Thymus (tissue), 11 donors: ENCODE results near the gene THOC5. TPM values are rescaled to one million over a fixed set of nuclear protein-coding genes. Genes with fewer than 3 reads are reported as not detected.
"Not testable (repeated sequence)": the region's sequence is repeated elsewhere in the genome, so short reads cannot be mapped to it uniquely, and the experiment has no call there.

ENCODE experiments used
- DNase-seq, 9 donors: peaks; one replicate each; pipeline ENCODE4 v3.0.0-alpha.2; 2013; ENCODE audit warnings: low spot score in 9 of 9, low read depth in 6 of 9, missing footprints in 1 of 9
- H3K27ac ChIP-seq, 2 donors: one replicate each; pipeline ENCODE4 v1.5.1; 2013; ENCODE audit warnings: control low read depth in 1 of 2, low read depth in 1 of 2, low read length in 1 of 2, mild to moderate bottlenecking in 1 of 2, moderate library complexity in 1 of 2
- H3K27me3 ChIP-seq, 2 donors: one replicate each; pipeline ENCODE4 v1.5.1; 2013; ENCODE audit warnings: low read length in 1 of 2; ENCODE audit not compliant: control insufficient read depth in 2 of 2, insufficient read depth in 1 of 2
- H3K36me3 ChIP-seq, 2 donors: one replicate each; pipeline ENCODE4 v1.5.1; 2013; ENCODE audit warnings: low read length in 1 of 2, mild to moderate bottlenecking in 1 of 2, moderate library complexity in 1 of 2; ENCODE audit not compliant: control insufficient read depth in 2 of 2, insufficient read depth in 2 of 2
- H3K4me1 ChIP-seq, 2 donors: one replicate each; pipeline ENCODE4 v1.5.1; 2013; ENCODE audit warnings: low read length in 2 of 2; ENCODE audit not compliant: control insufficient read depth in 2 of 2, insufficient read depth in 2 of 2
- H3K4me3 ChIP-seq, 2 donors: one replicate each; pipeline ENCODE4 v1.5.1; 2013; ENCODE audit warnings: low read length in 2 of 2, control low read depth in 1 of 2, mild to moderate bottlenecking in 1 of 2
- H3K9me3 ChIP-seq, 2 donors: one replicate each; pipeline ENCODE4 v1.5.1; 2013; ENCODE audit warnings: low read length in 1 of 2, mild to moderate bottlenecking in 1 of 2; ENCODE audit not compliant: control insufficient read depth in 2 of 2, insufficient read depth in 1 of 2
- WGBS: extraction: QIAGEN DNeasy Blood & Tissue Kit; methylation state at CpG from one replicate; pipeline ENCODE4 v1.1.7; 2013; 5-methylcytosine and 5-hydroxymethylcytosine counted together
- polyA plus RNA-seq: library from polyadenylated mRNA; stranded (reverse); fragments of 200-250 nt; gene quantifications from one replicate; pipeline ENCODE4 v1.2.3, GENCODE V29; 2013
- total RNA-seq: library from RNA; stranded (reverse); fragments of 120-200 nt; gene quantifications from one replicate; pipeline ENCODE4 v1.2.4, GENCODE V29; 2013
- donor health status: healthy.

THOC5 gene
- total and polyA plus RNA-seq, 2 donors, result 15.8 to 31.4 TPM

- H3K4me3 ChIP-seq, H3K9me3 ChIP-seq, H3K27me3 ChIP-seq, H3K36me3 ChIP-seq, DNase-seq, H3K27ac ChIP-seq: not testable (repeated sequence)
- WGBS, result 95% methylated on average over 4 of the region's 4 CpGs
- peaks cover 15 to 22% of the 10 kb centered on the region in 2 donors for H3K4me1 ChIP-seq
Measured at GRCh38 chr22:29586193-29586705, 32.7 kb upstream of the THOC5 start.

- no peak for DNase-seq
- Histone ChIP-seq H3K4me1 (peaks cover 18 to 27% of the 10 kb centered on the region in 2 donors), H3K4me3 (no peak overlapping the region), H3K9me3 (peaks cover 0 to 3% of the 10 kb centered on the region in 2 donors), H3K27me3 (no peaks in the 10 kb centered on the region), H3K27ac (no peak overlapping the region), H3K36me3 (no peaks in the 10 kb centered on the region)
- WGBS, result 99% methylated on average over 5 of the region's 5 CpGs
Measured at GRCh38 chr22:29584975-29585374, 31.4 kb upstream of the THOC5 start.

DNA sequence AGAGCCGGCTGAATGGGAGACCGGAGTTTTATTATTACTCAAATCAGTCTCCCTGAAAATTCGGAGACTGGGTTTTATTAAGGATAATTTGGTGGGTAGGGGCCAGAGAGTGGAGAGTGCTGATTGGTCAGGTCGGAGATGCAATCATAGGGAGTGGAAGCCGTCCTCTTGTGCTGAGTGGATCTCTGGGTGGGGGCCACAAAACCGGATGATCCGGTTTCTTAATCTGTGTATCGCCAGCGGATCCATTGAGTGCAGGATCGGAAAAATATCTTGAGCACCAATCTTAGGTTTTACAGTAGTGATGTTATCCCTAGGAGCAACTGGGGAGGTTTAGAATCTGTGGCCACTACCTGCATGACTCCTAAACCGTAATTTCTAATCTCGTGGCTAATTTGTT lies 28.2 kb upstream of the THOC5 start:
- 94% methylated on average over 12 of the region's 12 CpGs for WGBS
- Histone ChIP-seq H3K27me3 (no peaks in the 10 kb centered on the region), H3K36me3 (no peaks in the 10 kb centered on the region), H3K4me3 (peak overlapping the region in 1 of 2 donors; percentile 58), H3K9me3 (no peaks in the 10 kb centered on the region), H3K4me1 (peaks cover 18 to 29% of the 10 kb centered on the region in 2 donors), H3K27ac (no peak overlapping the region)
- no peak for DNase-seq

DNA sequence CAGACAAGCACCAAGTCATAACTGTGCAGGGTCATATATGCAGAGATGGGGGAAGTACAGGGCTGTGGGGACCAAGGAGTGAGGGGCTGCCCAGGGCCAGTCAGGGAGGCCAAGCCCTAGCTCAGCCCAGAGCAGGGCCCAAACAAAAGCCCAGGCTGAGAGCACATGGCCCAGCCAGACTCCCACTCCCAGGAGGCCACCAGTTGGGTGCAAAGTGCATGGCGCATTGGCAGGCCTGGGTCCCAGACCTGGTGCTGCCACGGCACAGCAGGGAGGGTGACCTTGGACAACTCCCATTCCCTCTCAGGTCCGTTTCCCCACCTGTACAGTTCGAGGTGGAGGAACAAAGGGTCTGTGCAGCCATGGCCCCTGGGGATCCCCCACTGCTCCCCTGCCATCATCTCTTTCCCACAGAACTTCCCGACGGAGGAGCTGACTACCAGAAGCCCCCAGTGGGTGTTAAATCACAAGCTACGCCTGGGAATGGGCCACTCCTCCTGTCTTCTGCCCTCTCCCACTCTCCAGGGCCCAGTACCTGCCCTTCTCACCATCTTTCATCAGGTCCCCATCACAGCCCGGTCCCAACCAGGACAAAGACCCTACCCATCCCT lies 26.7 kb upstream of the THOC5 start:
- H3K36me3 ChIP-seq, result no peaks in the 10 kb centered on the region
- 57% methylated on average over 8 of the region's 8 CpGs for WGBS
- DNase-seq, result peak in 1 of 9 donors; percentile 9
- no peaks in the 10 kb centered on the region for H3K9me3 ChIP-seq
- peak overlapping the region; percentile 53 to 62 for H3K27ac ChIP-seq
- peak overlapping the region; percentile 58 to 81 for H3K4me3 ChIP-seq
- H3K4me1 ChIP-seq, result peaks cover 18 to 29% of the 10 kb centered on the region in 2 donors
- no peaks in the 10 kb centered on the region for H3K27me3 ChIP-seq

DNA sequence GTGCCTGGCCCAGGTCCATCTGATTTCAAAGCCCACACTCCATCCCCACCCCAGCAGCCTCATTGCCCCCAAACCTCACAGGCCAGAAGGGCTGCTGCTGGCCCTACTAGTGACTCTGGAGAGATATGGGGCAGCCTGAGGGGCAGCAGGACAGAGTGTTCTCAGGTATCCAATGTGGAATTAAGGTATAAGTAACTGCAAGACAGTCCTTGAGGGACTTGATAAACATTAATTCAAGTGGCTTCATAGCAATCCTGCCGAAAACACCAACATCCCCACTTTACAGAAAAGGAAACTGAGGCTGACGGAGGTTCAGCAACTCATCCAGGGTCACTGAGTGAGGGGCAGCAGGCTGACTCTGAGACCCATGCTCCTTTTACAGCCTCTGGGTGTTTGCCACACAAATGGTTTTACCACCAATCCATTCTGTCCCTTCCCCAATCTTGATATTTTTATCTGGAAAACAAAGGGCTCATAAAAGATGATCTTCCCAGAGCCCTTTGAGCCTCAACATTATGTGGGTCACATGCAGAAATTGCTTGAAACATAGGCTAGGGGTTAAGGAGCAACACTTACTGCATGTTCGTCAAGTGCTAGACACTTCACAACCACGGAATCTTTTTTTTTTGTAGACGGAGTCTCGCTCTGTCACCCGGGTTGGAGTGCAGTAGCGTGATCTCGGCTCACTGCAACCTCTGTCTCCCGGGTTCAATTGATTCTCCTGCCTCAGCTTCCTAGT lies 25.1 kb upstream of the THOC5 start:
- Histone ChIP-seq H3K4me3 (no peak overlapping the region), H3K4me1 (peaks cover 18 to 29% of the 10 kb centered on the region in 2 donors), H3K27me3 (no peaks in the 10 kb centered on the region), H3K9me3 (no peaks in the 10 kb centered on the region), H3K36me3 (no peaks in the 10 kb centered on the region), H3K27ac (no peak overlapping the region)
- DNase-seq, result no peak
- 88% methylated on average over 10 of the region's 10 CpGs for WGBS

DNA sequence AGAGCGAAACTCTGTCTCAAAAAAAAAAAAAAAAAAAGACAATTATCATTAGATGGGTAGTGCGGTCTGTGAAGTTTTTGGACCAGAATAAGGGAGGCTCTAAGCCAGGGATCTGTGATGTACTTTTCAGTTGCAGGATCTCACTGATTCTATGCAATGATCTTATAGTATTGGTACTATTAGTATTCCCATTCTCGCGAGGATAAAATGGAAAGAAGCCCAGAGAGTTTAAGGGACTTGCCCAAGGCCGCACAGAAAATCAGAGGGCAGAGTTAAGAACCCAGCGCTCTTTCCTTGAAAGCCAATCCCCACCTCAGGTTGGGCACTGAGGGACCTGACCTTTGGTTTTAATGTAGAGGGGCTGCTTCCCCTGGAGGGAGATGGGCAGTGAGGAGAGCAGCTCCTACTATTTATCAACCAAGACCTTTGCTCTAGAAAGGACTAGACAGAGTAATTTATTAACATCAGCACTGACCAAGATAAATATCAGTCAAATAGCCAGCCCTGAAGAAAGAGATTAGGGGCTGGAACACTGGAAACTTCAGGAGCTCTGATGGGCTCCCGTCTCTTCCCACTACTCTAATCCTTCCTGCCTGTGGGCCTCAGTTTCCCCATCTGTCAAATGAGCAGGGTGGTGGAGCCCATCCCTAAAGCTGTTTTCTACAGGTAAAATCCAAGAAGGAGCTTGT lies 21.3 kb upstream of the THOC5 start:
- H3K4me1 ChIP-seq, result peaks cover 0 to 2% of the 10 kb centered on the region in 2 donors
- peaks cover 6% of the 10 kb centered on the region in 2 donors for H3K36me3 ChIP-seq
- no peaks in the 10 kb centered on the region for H3K9me3 ChIP-seq
- no peak overlapping the region for H3K27ac ChIP-seq
- H3K4me3 ChIP-seq, result no peak overlapping the region
- no peaks in the 10 kb centered on the region for H3K27me3 ChIP-seq
- WGBS, result 98% methylated on average over 7 of the region's 7 CpGs
- DNase-seq, result no peak

DNA sequence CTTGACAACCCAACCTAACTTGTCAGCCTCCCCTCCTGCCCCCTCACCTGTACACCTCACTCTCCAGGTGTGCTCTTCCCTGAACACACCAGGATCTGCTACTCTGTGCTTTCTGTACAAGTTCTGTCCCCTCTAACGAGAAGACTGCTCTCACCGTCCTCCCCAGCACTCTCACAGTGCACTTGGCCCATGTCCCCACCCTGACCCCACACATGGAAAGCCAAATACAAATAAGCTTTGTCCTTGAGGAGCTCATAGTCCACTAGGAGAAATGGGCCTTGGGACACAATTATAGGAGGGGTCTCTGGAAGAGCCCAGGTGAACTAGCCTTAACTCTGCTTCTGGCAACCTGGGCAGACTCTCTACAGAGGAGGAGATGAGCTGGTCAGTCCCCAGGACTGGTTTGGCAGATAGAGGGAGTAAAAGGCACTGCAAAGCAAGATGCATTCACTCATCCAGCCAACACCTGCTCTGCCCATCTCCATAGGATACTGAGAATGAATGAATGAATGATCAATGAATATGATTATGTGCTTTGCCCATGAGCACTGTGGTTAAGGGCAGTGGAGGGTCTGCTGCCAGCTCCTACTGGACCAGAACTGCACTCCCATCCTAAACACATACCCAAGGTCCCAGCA lies 17.5 kb upstream of the THOC5 start:
- no peaks in the 10 kb centered on the region for H3K9me3 ChIP-seq
- H3K36me3 ChIP-seq, result peaks cover 25 to 28% of the 10 kb centered on the region in 2 donors
- no peak overlapping the region for H3K4me3 ChIP-seq
- no peak for DNase-seq
- H3K27me3 ChIP-seq, result no peaks in the 10 kb centered on the region
- no peaks in the 10 kb centered on the region for H3K4me1 ChIP-seq
- H3K27ac ChIP-seq, result no peak overlapping the region
- 99% methylated on average over 2 of the region's 2 CpGs for WGBS

GRCh38 chr22:29570456-29570855 lies 16.9 kb upstream of the THOC5 start:
- WGBS, result 96% methylated on average over 7 of the region's 7 CpGs
- H3K4me3 ChIP-seq, result no peak overlapping the region
- H3K36me3 ChIP-seq, result peaks cover 25 to 28% of the 10 kb centered on the region in 2 donors
- H3K9me3 ChIP-seq, result no peaks in the 10 kb centered on the region
- H3K4me1 ChIP-seq, result no peaks in the 10 kb centered on the region
- no peak overlapping the region for H3K27ac ChIP-seq
- H3K27me3 ChIP-seq, result no peaks in the 10 kb centered on the region
- no peak for DNase-seq
